Peyer's patch (tissue), 4 donors: ENCODE results near the gene ATP2C2.

Source experiments
- POLR2A ChIP-seq, 2 donors: fragments of 450-650 bp; IDR thresholded peaks; one replicate each; pipeline ENCODE4 v1.5.1; 2017; ENCODE audit warnings: antibody characterized with exemption in 2 of 2, mild to moderate bottlenecking in 2 of 2, moderate library complexity in 2 of 2
- TF ChIP-seq, protein P1 (sequence below), 6 experiments: fragments of 450-650 bp in 4 of 6; fragments of 200-600 bp in 2 of 6; sonication (generic) in 1 of 6; IDR thresholded peaks; one replicate each; pipeline ENCODE4 v1.5.1; 2017 to 2019; ENCODE audit warnings: antibody characterized with exemption in 6 of 6, mild to moderate bottlenecking in 3 of 6, moderate library complexity in 1 of 6

DNA sequence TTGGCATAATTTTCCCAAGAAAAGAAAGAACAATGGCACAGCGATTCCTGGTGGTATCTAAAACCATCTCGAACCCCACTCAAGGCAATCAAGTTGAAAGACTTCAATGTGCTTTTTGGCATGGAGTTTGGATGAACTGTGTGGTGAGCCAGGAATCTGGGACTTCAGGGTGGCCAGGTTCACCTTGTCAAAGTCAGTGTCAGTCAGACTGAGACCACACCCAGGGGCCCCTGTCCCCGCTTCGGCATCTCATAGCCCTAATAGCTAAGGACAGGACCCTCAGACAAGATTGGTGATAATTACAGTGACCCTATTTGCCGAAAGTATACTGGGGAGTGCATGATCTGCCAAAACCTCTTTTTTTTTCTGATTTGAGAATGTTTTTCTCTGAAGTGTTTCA lies 47.8 kb upstream of the ATP2C2 start:
- TF ChIP-seq, protein P1, sequence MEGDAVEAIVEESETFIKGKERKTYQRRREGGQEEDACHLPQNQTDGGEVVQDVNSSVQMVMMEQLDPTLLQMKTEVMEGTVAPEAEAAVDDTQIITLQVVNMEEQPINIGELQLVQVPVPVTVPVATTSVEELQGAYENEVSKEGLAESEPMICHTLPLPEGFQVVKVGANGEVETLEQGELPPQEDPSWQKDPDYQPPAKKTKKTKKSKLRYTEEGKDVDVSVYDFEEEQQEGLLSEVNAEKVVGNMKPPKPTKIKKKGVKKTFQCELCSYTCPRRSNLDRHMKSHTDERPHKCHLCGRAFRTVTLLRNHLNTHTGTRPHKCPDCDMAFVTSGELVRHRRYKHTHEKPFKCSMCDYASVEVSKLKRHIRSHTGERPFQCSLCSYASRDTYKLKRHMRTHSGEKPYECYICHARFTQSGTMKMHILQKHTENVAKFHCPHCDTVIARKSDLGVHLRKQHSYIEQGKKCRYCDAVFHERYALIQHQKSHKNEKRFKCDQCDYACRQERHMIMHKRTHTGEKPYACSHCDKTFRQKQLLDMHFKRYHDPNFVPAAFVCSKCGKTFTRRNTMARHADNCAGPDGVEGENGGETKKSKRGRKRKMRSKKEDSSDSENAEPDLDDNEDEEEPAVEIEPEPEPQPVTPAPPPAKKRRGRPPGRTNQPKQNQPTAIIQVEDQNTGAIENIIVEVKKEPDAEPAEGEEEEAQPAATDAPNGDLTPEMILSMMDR (IDR thresholded peaks at IDR 0.05), result no peak
- TF ChIP-seq POLR2A (IDR thresholded peaks at IDR 0.05), result no peak
